Ureter (tissue), 1 donor: ENCODE measurements around the gene MORN5. TPM values are rescaled to one million over a fixed set of nuclear protein-coding genes. Genes with fewer than 3 reads are reported as not detected.

Experiments used
- DNase-seq: peaks from one replicate; pipeline ENCODE4 v3.0.0-alpha.2; 2020; ENCODE audit warnings: low spot score
- total RNA-seq: library from RNA; stranded (reverse); gene quantifications from one replicate; pipeline ENCODE4 v1.2.4, GENCODE V29; 2023
- donor health status: DM: yes; HTN: yes; CAD: no.

The MORN5 gene
- total RNA-seq, 1 donor from 2014 or later = 1.4 TPM

DNA sequence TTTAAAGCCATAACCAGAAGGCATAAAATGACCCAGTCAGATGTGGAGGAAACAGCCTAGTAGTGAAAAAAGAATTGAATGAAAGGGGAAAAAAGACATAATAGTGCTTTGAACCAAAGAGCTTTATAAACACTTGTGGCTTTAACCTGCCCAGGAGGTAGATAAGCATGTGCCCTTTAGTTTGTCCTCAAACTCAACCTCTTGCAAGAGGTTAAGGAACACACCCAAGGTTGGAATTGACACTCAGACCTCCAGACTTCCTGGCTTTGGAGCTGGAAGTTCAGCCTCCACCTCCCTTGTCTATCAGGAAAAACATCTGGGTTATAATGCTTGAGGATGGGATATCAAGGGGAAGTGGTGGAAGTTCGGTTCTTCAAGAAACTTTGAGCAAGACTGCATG, 16.4 kb upstream of the MORN5 start:
- DNase-seq = no peak

DNA sequence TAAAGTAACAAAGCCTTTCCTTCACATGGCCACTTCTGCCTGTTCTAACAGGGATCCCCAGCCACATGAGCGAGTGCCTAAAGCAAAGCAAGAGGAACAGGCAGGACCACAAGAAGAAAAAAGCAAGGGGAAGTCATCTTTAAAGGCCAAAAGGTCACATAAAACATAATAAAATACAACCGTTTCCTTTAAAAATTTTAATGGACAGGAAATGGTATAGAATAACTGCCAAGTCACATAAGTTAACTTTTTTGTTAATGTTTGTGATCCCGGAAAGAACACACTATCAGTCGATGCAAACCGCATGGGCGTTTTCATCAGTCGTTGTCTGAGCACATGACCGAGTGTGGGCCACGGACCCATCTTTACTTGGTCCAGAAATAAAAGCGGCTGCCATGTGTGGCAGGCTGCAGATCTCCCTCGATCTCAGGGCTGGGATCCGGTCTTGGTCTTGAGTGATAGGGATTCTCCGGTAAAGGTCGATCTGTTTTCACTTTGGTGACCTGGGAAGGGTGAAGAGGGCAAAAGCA, 15.8 kb upstream of the MORN5 start:
- DNase-seq = no peak

DNA sequence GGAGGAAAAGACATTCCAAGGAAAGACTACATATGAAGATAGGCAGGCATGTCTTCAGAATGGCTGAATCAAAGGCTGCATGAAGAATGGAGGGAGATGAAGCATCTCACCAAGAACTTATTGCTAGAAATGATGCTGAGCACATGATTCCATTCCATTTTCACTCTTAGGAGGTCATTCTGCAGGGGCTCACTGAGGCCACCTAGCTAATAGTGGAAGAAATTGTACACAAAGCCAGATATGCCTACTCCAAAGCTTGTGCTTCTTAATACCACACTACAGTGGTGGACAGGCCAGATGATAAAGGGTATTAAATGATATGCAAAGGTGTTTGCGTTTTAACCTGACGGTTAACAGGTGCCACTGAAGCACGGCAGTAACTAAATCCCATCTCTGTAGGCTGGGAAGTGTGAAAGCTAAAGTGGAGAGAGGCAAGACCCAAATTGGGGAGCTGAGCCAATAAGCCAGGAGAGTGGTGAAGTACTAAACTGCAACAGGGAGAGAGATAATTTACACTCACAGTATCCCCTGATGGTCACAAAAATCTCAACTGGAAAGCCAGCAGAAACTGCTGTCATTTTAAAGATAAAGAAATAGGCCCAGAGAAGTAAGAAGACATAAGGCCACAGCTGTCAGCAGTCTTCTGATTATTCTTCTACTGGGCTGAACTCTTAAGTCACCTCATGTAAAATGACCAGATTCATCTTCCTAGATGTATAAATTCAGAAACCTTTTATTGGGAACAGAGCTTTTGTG, 14.7 kb upstream of the MORN5 start:
- DNase-seq = no peak

DNA sequence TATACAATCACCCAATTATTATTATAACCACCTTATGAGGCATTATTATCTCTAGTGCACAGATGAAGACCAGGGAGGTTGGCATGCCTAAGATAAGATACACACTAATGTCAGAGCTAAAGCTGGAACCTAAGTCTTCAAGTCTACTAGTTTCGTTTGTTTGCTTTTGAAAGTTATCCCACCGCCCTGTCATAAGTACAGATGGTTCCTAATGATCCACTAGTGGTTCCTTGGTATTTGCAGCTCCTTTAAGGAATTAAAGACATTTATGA, 14.2 kb upstream of the MORN5 start:
- no peak for DNase-seq

DNA sequence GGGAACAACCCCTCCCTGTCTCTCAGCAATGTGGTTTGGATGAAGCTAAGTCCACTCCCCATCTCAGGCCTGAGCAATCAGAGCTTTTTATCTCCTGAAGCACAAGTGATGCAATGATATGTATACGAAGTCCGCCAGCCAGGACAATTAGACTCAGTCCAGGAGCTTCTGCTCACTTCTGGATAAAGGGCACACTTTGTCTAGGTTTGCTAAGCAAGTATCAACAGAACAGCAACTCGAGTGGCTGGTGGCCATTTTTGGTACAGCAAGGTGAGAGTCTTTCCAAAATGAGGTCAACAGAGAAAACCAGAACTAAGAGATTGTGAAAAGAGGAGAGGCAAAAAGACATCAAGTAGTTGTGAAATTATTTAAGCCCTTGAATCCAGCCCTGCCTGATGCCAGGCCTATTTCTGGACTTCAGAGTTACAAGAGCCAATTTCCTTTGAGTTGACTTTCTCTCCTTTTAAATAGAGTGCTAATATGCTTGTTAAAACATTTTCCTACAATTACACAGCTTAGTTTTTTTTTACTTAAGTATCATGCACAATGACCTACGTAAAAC, 8.4 kb upstream of the MORN5 start:
- no peak for DNase-seq

DNA sequence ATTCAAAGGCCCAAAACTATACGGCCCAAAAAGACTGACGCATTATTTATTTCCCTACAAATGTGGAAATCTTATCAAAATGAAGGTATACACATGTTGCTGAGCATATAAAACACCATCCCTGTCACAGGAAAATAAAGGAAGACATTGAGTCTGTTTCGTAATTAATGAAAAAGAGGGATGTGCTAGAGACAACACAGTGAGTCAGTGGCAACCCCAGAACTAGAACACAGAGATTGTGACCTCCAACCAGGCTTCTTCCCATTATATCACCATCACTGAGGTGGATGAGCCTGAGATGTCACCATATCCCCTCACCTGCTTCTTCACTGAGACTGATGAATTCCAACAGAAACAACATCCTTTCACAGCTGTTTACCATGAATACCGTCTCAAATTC, 3.9 kb upstream of the MORN5 start:
- DNase-seq = no peak

DNA sequence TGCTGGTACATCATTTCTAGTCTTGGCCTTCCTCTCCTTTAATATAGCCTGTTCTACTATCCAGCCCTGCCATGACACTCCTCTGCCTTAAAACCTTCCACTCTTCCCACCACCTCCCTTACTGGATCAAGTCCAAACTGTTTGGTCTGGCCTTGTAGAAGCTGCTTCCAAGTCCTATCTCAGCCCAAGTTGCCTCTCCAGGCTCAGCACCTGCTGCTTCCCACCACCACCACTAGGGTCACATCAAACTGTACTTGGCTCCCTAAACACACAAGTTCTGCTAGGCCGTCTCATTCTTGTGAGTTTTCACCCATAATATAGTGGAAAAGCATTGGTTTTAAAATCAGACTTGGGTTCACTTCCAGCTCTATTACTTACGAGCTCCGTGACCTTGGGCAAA, 1.5 kb upstream of the MORN5 start:
- no peak for DNase-seq

DNA sequence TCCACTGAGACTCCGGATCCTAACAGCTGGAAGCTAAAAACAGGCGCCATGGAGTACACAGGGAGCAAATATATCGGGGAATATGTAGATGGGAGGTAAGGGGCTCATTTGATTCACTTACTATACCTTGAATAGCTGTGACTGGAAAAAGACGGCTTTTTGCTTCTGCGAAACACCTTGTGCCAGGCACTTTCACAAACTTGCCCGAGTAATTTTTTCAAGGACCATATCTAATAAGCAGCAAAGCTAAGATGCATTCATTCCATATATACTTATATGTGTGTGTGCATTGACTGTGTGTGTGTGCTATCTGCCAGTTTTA, 178 bp downstream of the MORN5 start:
- DNase-seq = no peak

DNA sequence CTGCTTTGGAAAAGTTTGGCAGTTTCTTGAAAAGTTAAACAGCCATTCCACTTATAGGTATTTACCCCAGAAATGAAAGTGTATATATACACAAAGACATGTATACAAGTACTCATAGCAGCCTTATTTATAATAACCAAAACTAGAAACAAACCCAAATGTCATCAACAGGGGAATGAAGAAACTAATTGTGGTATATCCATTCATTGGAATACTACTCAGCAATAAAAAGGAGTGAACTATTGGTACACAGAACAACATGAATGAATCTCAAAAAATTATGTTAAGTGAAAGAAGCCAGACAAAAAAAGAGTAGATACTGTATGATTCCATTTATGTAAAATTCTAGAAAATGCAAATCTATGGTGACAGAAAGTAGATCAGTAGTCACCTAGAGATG, 2.7 kb downstream of the MORN5 start:
- no peak for DNase-seq

DNA sequence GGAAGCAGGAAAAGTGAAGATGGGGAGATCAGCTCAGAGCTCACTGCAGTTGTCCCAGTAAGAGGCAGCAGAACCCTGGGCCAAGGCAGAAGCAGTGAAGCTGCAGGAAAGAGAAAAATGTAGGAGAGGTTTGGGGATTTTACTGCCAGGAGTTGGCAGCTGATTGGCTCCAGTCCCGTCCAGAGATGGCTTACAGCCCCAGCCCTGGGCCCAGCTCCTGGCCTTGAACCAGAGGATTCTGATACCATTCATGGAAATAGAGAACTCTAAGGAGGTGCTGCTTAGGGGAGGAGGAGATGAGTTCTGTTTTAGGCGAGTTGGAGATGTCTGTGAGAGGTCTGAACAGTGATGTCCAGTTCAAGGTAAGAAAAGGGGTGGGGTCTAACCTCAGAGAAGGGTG, 4.6 kb downstream of the MORN5 start:
- peak; percentile 51 for DNase-seq

DNA sequence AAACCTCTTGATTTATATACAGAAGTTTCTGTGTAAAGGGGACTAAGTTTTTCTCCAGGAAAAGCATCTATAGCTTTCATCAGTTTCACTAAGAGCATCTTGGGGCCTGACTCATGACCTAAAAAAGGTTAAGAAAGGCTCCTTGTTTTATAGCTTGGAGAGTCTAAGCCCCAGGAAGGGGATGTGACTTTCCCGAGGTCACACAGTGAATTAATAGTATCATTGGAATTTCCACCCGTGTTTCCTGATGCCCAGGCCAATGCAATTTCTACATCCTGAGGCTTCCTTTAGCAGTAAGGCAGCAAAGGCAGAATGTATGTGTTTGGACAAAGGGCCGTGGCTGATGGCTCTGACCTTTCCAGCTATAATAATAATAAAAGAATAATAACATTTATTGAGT, 8.6 kb downstream of the MORN5 start:
- DNase-seq = no peak

DNA sequence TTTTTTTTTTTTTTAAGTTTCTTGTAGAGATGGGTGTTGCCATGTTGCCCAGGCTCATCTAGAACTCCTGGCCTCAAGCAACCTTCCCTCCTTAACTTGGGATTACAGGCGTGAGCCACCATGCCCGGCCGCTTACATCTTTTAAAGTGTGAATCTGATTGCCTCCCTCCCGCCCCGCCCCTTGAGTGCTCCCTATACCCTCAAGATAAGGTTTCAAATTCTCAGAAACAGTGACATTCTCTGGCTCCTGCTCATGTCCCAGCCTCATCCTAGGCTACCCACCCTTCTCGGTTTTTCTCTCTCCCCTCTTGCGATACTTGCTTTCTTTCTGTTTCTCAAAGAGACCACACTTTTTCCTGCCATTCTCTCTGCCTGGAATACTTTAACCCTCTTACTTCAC, 12.4 kb downstream of the MORN5 start:
- DNase-seq = no peak

DNA sequence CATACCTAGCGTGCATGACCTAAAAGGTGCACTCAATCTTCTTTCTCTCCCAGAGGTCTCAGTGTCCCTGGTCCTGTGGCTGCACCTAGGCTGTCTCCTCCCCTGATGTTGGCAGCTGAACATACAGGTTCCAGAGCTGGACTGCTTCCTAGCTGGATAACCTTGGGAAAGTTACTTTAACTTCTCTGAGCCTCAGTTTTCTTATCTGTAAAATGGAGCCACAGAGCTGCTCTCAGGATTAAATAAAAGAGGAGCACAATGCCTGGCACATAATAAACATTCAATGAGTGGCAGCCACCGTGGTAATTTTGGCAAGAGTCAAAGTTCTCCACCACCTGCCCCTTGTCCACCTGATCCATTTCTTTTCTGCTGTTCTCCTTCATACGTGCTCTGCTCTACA, 14.0 kb downstream of the MORN5 start:
- DNase-seq = no peak

DNA sequence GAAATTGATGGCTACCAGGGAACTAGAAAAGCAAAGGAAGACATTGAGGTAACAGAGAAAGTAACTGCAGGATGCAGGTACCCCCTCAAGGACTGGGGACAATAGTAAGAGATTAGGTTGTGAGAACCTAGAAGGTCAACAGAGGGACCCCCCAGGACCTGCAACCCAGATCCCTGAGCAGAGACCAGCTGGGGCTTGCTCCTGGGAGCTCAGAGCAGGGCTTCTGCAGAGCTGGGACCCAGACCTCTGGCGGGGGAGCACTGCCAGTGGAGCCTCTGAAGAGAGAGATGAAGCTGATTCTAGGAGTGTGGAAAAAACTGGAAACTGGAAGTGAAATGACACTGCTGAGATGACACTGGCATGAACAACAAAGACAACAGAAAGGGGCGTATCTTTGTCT, 17.2 kb downstream of the MORN5 start:
- no peak for DNase-seq

DNA sequence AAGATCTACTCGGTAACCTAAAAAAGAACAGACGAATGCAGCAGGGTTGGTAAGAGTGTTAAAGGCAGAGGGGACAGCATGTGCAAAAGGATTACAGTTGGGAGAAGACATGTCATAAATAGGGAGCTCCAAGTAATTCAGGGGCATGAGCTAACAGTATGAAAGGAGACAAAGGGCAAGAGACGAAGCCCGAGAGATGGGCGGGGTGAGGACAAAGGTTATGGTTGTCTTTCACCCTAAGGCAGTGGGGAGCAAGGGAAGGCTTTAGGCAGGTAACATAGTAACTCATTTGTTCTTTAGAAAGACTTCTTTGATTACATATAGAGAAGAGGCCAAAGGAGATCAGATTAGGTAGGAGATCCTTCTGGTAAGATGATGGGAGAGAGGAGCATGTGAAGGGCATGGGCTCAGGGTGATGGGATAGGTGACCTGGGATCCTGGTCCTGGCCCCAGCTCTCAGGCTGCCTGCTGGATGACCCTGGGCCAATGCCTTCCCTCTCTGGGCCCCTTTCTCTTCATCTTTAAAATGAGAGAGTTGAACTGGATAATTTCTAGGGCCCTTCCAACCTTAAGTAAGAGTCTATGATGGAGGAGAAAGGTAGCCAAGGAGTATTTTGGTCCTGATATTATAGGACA, 19.5 kb downstream of the MORN5 start:
- DNase-seq = no peak

DNA sequence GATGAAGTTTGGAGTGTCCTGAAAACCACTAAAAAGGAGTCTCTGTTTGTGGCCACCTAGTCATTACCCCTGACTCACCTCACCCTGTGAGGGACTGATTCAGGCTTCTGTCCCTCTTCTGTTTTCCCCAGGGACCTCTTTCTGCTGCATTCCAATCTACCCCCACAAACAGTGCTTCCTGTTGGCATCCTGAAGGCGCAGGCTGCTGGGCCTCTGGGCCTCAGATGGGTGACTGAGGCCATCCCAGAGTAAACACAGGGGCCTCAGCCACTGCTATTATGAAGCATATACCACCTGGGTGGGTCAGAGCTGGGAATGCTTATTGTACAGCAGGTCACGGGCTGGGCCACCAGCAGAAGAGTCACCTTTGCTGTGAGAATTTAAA, 20.0 kb downstream of the MORN5 start:
- DNase-seq = no peak

DNA sequence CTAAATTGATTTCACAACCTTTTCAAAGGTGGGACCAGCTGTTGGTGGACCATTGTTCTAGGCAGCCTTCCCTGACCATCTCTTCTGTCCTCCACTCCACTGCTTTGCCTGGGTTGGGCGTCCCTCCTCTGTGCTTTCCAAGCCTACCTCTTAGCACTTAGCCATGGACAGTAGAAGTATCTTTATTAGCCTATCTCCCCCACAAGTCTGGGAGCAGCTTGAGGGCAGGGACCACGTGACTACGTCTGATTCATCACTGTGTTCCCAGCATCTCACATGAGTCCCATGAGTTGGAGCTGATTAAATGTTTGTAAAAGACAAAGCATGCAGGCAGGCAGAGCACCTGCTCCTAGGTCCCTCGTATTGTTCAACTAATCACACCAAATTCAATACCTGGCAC, 20.9 kb downstream of the MORN5 start:
- DNase-seq = no peak

DNA sequence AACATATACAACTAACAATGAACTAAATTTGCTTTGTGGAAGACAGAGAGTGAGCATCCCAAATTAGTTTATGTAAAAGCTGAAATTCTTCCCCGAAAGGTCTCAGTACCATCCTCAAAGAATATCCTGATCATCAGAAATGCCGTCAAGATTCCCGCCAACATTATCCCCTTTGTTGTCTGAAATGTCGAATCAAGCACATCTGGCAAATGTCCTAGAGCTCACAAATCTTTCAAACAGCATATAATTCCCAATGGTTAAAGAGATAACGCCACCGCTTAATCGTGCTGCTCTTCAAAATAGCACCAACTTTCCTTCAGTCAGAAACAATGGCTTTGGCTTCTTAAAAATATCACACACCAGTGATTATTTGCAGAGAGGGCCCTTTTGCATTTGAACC, 23.8 kb downstream of the MORN5 start:
- no peak for DNase-seq

DNA sequence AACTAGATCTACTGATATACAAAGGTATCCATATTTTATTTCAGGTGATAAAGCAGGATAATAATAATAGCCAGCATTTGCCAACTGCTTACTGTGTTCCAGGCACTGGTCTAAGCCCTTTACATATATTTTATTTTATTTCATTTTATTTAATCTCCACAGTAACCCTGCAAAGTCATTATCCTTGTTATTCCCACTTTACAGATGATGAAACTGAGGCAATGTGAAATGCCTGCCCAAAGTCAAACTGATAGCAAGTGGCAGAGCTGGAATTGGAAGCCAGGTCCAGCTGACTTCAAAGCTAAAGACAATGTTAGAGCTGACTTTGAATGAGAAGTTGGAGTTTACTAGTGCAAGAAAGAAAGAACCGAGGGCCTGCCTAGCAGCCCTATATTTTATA, 24.8 kb downstream of the MORN5 start:
- DNase-seq = no peak

DNA sequence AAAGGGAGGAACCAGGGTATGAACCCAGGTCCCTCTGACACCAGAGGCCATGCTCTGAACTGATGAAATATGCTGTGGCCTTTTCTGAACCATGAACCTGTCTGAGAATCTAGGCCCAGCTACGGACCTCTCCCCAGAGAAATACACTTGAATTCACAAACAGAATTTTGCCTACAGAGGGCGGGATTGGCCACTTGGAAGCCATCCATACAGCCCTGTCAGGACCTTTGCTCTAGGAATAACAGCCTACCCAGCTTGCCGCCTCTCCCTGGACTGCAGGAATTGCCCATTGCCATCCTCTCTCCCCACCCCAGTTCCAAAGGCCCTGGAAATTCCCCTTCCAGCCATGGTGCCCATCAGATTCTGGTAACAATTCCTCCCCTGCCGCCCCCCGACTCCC, 26.6 kb downstream of the MORN5 start:
- no peak for DNase-seq

DNA sequence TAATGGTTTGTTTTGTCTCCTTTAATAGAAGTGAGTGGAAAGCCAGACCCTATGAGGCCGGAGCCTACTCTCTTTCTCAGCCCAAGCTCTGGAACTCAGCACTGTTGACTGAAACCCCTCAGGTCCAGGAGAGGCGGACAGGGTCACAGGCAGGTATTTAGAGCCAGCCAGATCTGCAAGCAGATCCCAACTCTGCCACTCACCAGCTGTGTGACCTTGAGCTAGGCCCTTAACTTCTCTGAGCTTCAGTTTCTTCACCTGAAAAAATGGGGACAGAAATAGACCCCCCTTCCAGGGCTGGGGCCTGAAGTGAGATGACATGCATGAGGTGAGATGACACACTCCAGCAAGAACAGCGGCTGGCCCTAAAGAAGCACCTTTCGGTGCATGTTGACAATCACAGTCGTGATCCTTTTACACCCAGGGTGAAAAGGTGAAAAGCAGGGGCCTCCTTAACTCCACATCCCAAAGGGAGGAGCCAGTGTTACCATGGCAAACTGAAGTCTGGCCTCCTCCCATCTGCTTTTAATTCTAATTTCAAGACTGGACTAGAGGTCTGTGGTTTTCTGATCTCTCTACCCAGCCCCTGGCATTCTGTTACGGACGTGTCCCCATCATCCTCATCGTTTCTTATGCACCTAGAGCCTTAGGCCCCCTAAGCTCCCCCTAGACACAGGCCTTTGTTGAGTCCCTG, 27.2 kb downstream of the MORN5 start:
- no peak for DNase-seq

DNA sequence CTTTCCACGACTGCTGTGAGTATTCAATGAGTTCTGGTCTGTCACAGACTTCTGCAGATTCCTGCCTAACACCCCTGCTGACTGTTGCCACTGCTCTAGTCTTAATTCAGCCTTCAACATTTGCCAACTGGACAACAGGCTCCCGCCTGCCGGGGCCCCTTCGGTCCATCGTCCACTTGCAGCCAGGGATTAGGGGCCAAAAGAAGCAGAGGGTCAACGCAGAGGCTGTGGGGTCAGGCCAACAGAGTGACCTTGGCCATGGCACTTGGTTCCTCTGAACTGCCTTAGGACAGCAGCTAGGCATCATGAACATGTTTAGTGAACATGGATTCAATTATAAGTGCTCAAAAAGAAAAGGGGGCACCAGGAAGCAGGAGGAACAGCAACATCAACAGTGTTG, 28.7 kb downstream of the MORN5 start:
- DNase-seq = no peak
